A673 (cell line): Measurements from ENCODE around the gene HMCN1. TPM values are rescaled to one million over a fixed set of nuclear protein-coding genes. Genes with fewer than 3 reads are reported as not detected.

Experiments used
- BruUV-seq: library from RNA; stranded (reverse); fragments of 400-500 nt; replicated peaks from 2 replicates; lab custom pipeline; 2021; lab: Mats Ljungman, UMichigan
- CTCF ChIA-PET: fragments of 300-600 bp; sonication (Branson Sonifier 250); formaldehyde crosslinking; loops from one replicate; lab custom pipeline; 2022; ENCODE audit warnings: antibody characterized with exemption; lab: Charles Lee
- POLR2A ChIA-PET: fragments of 300-600 bp; sonication (Branson Sonifier 250); formaldehyde crosslinking; loops from one replicate; lab custom pipeline; 2022; ENCODE audit warnings: antibody characterized with exemption; ENCODE audit not compliant: low non-redundant PET; lab: Charles Lee
- DNase-seq: peaks from one replicate; pipeline ENCODE4 v3.0.0-alpha.2; 2015; ENCODE audit warnings: low spot score
- H3K27ac ChIP-seq: fragments of 200-600 bp; sonication (generic); 2 replicates; pipeline ENCODE4 v1.5.1; 2016; ENCODE audit warnings: mixed run types, low read depth, mild to moderate bottlenecking, mixed read lengths, antibody characterized with exemption, low read length; ENCODE audit not compliant: poor library complexity, severe bottlenecking
- H3K27me3 ChIP-seq: fragments of 200-600 bp; sonication (generic); replicated peaks from 2 replicates; pipeline ENCODE4 v1.6.1; 2017; ENCODE audit warnings: mixed run types, low read depth, mild to moderate bottlenecking, mixed read lengths, antibody characterized with exemption, low read length; ENCODE audit not compliant: insufficient read depth, poor library complexity
- H3K36me3 ChIP-seq: fragments of 200-600 bp; sonication (generic); 2 replicates; pipeline ENCODE4 v1.6.1; 2016; ENCODE audit warnings: mixed run types, mild to moderate bottlenecking, mixed read lengths, antibody characterized with exemption, low read length; ENCODE audit not compliant: insufficient read depth, poor library complexity, severe bottlenecking
- H3K4me1 ChIP-seq: fragments of 200-600 bp; sonication (generic); 2 replicates; pipeline ENCODE4 v1.6.1; 2017; ENCODE audit warnings: mixed run types, mild to moderate bottlenecking, mixed read lengths, antibody characterized with exemption, low read length; ENCODE audit not compliant: insufficient read depth, poor library complexity, severe bottlenecking
- H3K4me3 ChIP-seq: fragments of 200-600 bp; sonication (generic); 2 replicates; pipeline ENCODE4 v1.5.1; 2016; ENCODE audit warnings: low read depth, mixed run types, mild to moderate bottlenecking, mixed read lengths, low read length; ENCODE audit not compliant: poor library complexity, severe bottlenecking
- H3K9me3 ChIP-seq: fragments of 200-600 bp; sonication (generic); 2 replicates; pipeline ENCODE4 v1.6.1; 2016; ENCODE audit warnings: mixed run types, low read depth, mild to moderate bottlenecking, mixed read lengths, antibody characterized with exemption, low read length; ENCODE audit not compliant: poor library complexity, severe bottlenecking
- CTCF ChIP-seq: fragments of 300-800, 200-600 bp; sonication (generic); conservative IDR thresholded peaks from 2 replicates; pipeline ENCODE4 v1.5.1; 2017; ENCODE audit warnings: low read depth, mild to moderate bottlenecking, antibody characterized with exemption, low read length, moderate library complexity, mixed read lengths
- EZH2 ChIP-seq: fragments of 200-600 bp; sonication (generic); IDR thresholded peaks from 2 replicates; pipeline ENCODE4 v1.6.1; 2017; ENCODE audit warnings: borderline replicate concordance, low read depth, mild to moderate bottlenecking, mixed read lengths, antibody characterized with exemption, low read length; ENCODE audit not compliant: poor library complexity, severe bottlenecking
- intact Hi-C: fragments of 100-400 bp; cut with micrococcal nuclease; formaldehyde crosslinking; loops from one replicate; pipeline ENCODE4 v1.10.0; 2022; ENCODE audit not compliant: unreplicated experiment
- total RNA-seq: library from RNA; stranded (reverse); gene quantifications from 2 replicates; pipeline ENCODE4 v1.2.3, GENCODE V29; 2021

The HMCN1 gene
- total RNA-seq, 1 experiment from 2014 or later = 134 TPM

- Histone ChIP-seq H3K27me3 (no peaks in the 10 kb centered on the region), H3K36me3 (peaks cover 58% of the 10 kb centered on the region), H3K4me1 (peaks cover 44% of the 10 kb centered on the region), H3K27ac (no peak overlapping the region), H3K9me3 (no peaks in the 10 kb centered on the region), H3K4me3 (no peak overlapping the region)
- POLR2A ChIA-PET = no interaction called here
- TF ChIP-seq EZH2 (no peak), CTCF (no peak)
- CTCF ChIA-PET = no interaction called here
- intact Hi-C loops = loop anchor here (5.0 kb wide), 1 partner anchor 36 kb away; no protein-coding TSS in a partner anchor
- no TSS peak for BruUV-seq
- no peak for DNase-seq
These were observed 197.2 kb downstream of the HMCN1 start for GRCh38 chr1:185931438-185931837.

- POLR2A ChIA-PET = no interaction called here
- H3K4me1 ChIP-seq = peaks cover 48% of the 10 kb centered on the region
- H3K9me3 ChIP-seq = peaks cover 12% of the 10 kb centered on the region
- TF ChIP-seq CTCF = no peak
- TF ChIP-seq EZH2 = no peak
- BruUV-seq = no TSS peak
- no peak overlapping the region for H3K4me3 ChIP-seq
- peaks cover 58% of the 10 kb centered on the region for H3K36me3 ChIP-seq
- DNase-seq = no peak
- CTCF ChIA-PET = no interaction called here
- H3K27ac ChIP-seq = peak overlapping the region; percentile 80
- no peaks in the 10 kb centered on the region for H3K27me3 ChIP-seq
- intact Hi-C loops = loop anchor here (5.0 kb wide), 1 partner anchor 34 kb away; no protein-coding TSS in a partner anchor
These were observed 199.4 kb downstream of the HMCN1 start for GRCh38 chr1:185933580-185933979.

GRCh38 chr1:185934476-185935189, 200.4 kb downstream of the HMCN1 start:
- CTCF ChIA-PET = interaction anchor here (0.6 to 1.1 kb wide), 2 partner anchors 73 to 112 kb away, joined by 3 read pairs; no protein-coding TSS in a partner anchor
- peak; percentile 81 for DNase-seq
- POLR2A ChIA-PET = interaction anchor here (0.6 to 0.7 kb wide), 2 partner anchors 11 to 111 kb away, joined by 3 to 5 read pairs; no protein-coding TSS in a partner anchor
- Histone ChIP-seq H3K27ac (peak overlapping the region; percentile 80), H3K9me3 (peaks cover 12% of the 10 kb centered on the region), H3K4me1 (peaks cover 58% of the 10 kb centered on the region), H3K36me3 (peaks cover 51% of the 10 kb centered on the region), H3K27me3 (no peaks in the 10 kb centered on the region), H3K4me3 (peak overlapping the region; percentile 14)
- no TSS peak for BruUV-seq
- no peak for TF ChIP-seq CTCF
- TF ChIP-seq EZH2 = no peak
- intact Hi-C loops = loop anchor here (5.0 kb wide), 1 partner anchor 33 kb away; no protein-coding TSS in a partner anchor
